ENCODE measurements around the gene PLA2G1B. TPM values are rescaled to one million over a fixed set of nuclear protein-coding genes. Genes with fewer than 3 reads are reported as not detected.

PLA2G1B gene
- total RNA-seq, 2 experiments from 2014 or later: not detected

- Histone ChIP-seq H3K4me1 (ENCODE audit: insufficient read depth, low read length, poor library complexity, severe bottlenecking) (peaks cover 4% of the 10 kb centered on the region), H2AFZ (ENCODE audit: low read length) (no peak overlapping the region), H3K79me2 (ENCODE audit: insufficient read depth, low read depth, low read length) (no peaks in the 10 kb centered on the region), H4K20me1 (ENCODE audit: insufficient read depth, low read length) (no peaks in the 10 kb centered on the region), H3K27ac (ENCODE audit: low read depth, low read length, poor library complexity, severe bottlenecking) (no peak overlapping the region), H3K4me2 (ENCODE audit: low read length) (no peak overlapping the region), H3K36me3 (ENCODE audit: insufficient read depth, low read length) (no peaks in the 10 kb centered on the region), H3K9me2 (ENCODE audit: insufficient read depth, low read length) (no peaks in the 10 kb centered on the region), H3K4me3 (ENCODE audit: low read depth, low read length, poor library complexity, severe bottlenecking) (no peak overlapping the region), H3K9me3 (ENCODE audit: low read length) (no peaks in the 10 kb centered on the region)
- intact Hi-C loops (cut with micrococcal nuclease; ENCODE audit: unreplicated experiment): no loop called here
- DNase-seq (ENCODE audit: low spot score): no peak
- BruUV-seq (replicated peaks): no TSS peak
- TF ChIP-seq EZH2phosphoT487 (IDR thresholded peaks at IDR 0.05; ENCODE audit: borderline replicate concordance, low read depth, low read length) (no peak), CTCF (conservative IDR thresholded peaks at IDR 0.05; ENCODE audit: low read length) (no peak)
- ChIA-PET CTCF (ENCODE audit: unreplicated experiment) (no interaction called here), POLR2A (interaction anchor here (0.6 kb wide), 2 partner anchors 31 to 185 kb away, joined by 4 to 5 read pairs; no protein-coding TSS in a partner anchor)
Observed at GRCh38 chr12:120323772-120324171, 3.8 kb downstream of the PLA2G1B start.

GRCh38 chr12:120321382-120322202 lies 6.0 kb downstream of the PLA2G1B start:
- H3K4me2 ChIP-seq (ENCODE audit: low read length): no peak overlapping the region
- CTCF ChIA-PET (ENCODE audit: unreplicated experiment): interaction anchor here (1.4 kb wide), 1 partner anchor 93 kb away, joined by 3 read pairs; no protein-coding TSS in a partner anchor
- no peak for TF ChIP-seq EZH2phosphoT487 (IDR thresholded peaks at IDR 0.05; ENCODE audit: borderline replicate concordance, low read depth, low read length)
- TF ChIP-seq CTCF (conservative IDR thresholded peaks at IDR 0.05; ENCODE audit: low read length): no peak
- no peaks in the 10 kb centered on the region for H3K79me2 ChIP-seq (ENCODE audit: insufficient read depth, low read depth, low read length)
- H3K4me3 ChIP-seq (ENCODE audit: low read depth, low read length, poor library complexity, severe bottlenecking): no peak overlapping the region
- H2AFZ ChIP-seq (ENCODE audit: low read length): no peak overlapping the region
- no peaks in the 10 kb centered on the region for H3K9me3 ChIP-seq (ENCODE audit: low read length)
- no peaks in the 10 kb centered on the region for H3K9me2 ChIP-seq (ENCODE audit: insufficient read depth, low read length)
- no peak for DNase-seq (ENCODE audit: low spot score)
- intact Hi-C loops (cut with micrococcal nuclease; ENCODE audit: unreplicated experiment): no loop called here
- no peak overlapping the region for H3K27ac ChIP-seq (ENCODE audit: low read depth, low read length, poor library complexity, severe bottlenecking)
- no peaks in the 10 kb centered on the region for H4K20me1 ChIP-seq (ENCODE audit: insufficient read depth, low read length)
- POLR2A ChIA-PET: interaction anchor here (1.2 kb wide), 1 partner anchor 123 kb away, joined by 5 read pairs; no protein-coding TSS in a partner anchor
- no TSS peak for BruUV-seq (replicated peaks)
- H3K4me1 ChIP-seq (ENCODE audit: insufficient read depth, low read length, poor library complexity, severe bottlenecking): peaks cover 13% of the 10 kb centered on the region
- no peaks in the 10 kb centered on the region for H3K36me3 ChIP-seq (ENCODE audit: insufficient read depth, low read length)
